ENCODE results near the gene PAK5.

DNA sequence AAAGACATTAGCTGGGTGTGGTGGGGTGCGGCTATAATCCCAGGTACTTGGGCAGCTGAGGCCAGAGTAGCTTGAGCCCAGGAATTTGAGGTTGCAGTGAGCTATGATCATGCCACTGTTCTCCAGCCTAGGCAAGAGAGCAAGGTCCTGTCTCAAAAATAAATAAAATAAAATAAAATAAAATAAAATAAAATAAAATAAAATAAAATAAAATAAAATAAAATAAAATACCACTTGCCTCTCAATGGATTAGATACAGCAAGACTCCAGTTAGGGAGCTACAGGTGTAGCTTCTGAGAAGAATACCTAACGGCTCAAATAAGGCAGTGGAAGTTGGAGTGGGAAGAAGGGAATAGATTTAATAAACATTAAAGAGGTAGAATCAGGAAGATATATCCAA, 13.7 kb upstream of the PAK5 start:
- no peak for TF ChIP-seq POLR2AphosphoS5 (IDR thresholded peaks at IDR 0.05; ENCODE audit: low read depth)
- no peak for TF ChIP-seq EZH2 (IDR thresholded peaks at IDR 0.05; ENCODE audit: low read depth, unreplicated experiment)
- TF ChIP-seq EZH2phosphoT487 (IDR thresholded peaks at IDR 0.05; ENCODE audit: unreplicated experiment) = no peak
- no peak for TF ChIP-seq CTCF (conservative IDR thresholded peaks at IDR 0.05; ENCODE audit: low read depth in 2 of 2)
- TF ChIP-seq, protein P1, sequence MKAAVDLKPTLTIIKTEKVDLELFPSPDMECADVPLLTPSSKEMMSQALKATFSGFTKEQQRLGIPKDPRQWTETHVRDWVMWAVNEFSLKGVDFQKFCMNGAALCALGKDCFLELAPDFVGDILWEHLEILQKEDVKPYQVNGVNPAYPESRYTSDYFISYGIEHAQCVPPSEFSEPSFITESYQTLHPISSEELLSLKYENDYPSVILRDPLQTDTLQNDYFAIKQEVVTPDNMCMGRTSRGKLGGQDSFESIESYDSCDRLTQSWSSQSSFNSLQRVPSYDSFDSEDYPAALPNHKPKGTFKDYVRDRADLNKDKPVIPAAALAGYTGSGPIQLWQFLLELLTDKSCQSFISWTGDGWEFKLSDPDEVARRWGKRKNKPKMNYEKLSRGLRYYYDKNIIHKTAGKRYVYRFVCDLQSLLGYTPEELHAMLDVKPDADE (IDR thresholded peaks at IDR 0.05) = no peak
- TF ChIP-seq, protein P2, sequence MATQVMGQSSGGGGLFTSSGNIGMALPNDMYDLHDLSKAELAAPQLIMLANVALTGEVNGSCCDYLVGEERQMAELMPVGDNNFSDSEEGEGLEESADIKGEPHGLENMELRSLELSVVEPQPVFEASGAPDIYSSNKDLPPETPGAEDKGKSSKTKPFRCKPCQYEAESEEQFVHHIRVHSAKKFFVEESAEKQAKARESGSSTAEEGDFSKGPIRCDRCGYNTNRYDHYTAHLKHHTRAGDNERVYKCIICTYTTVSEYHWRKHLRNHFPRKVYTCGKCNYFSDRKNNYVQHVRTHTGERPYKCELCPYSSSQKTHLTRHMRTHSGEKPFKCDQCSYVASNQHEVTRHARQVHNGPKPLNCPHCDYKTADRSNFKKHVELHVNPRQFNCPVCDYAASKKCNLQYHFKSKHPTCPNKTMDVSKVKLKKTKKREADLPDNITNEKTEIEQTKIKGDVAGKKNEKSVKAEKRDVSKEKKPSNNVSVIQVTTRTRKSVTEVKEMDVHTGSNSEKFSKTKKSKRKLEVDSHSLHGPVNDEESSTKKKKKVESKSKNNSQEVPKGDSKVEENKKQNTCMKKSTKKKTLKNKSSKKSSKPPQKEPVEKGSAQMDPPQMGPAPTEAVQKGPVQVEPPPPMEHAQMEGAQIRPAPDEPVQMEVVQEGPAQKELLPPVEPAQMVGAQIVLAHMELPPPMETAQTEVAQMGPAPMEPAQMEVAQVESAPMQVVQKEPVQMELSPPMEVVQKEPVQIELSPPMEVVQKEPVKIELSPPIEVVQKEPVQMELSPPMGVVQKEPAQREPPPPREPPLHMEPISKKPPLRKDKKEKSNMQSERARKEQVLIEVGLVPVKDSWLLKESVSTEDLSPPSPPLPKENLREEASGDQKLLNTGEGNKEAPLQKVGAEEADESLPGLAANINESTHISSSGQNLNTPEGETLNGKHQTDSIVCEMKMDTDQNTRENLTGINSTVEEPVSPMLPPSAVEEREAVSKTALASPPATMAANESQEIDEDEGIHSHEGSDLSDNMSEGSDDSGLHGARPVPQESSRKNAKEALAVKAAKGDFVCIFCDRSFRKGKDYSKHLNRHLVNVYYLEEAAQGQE (IDR thresholded peaks at IDR 0.05; ENCODE audit: unreplicated experiment) = no peak
- TF ChIP-seq ZNF114 (CRISPR knock-in tag; IDR thresholded peaks at IDR 0.05) = no peak
- no peak for TF ChIP-seq CREB1 (CRISPR knock-in tag; IDR thresholded peaks at IDR 0.05; ENCODE audit: low read depth)
- no peak for TF ChIP-seq STAT1 (IDR thresholded peaks at IDR 0.05; ENCODE audit: unreplicated experiment)
